Ovary (tissue), 9 donors: ENCODE results near the gene BEAN1. TPM values are rescaled to one million over a fixed set of nuclear protein-coding genes. Genes with fewer than 3 reads are reported as not detected.

Experiments
- DNase-seq, 5 donors: peaks; one replicate each; pipeline ENCODE4 v3.0.0-alpha.2; 2019 to 2020
- H3K27ac ChIP-seq, 2 donors: fragments of 200-600 bp; one replicate each; pipeline versions ENCODE4 v1.5.1 to v1.8.0; 2019 to 2022
- H3K27me3 ChIP-seq: fragments of 200-600 bp; one replicate; pipeline ENCODE4 v1.8.0; 2022
- H3K36me3 ChIP-seq: fragments of 200-600 bp; sonication (generic); one replicate; pipeline ENCODE4 v1.5.1; 2019
- H3K4me1 ChIP-seq: one replicate; pipeline ENCODE4 v1.8.1; 2013; ENCODE audit warnings: mild to moderate bottlenecking, moderate library complexity; ENCODE audit not compliant: insufficient read depth
- H3K4me3 ChIP-seq: fragments of 200-600 bp; sonication (generic); one replicate; pipeline ENCODE4 v1.5.1; 2017
- H3K9me3 ChIP-seq, 2 donors: fragments of 200-600 bp in 1 of 2; sonication (generic) in 1 of 2; one replicate each; pipeline versions ENCODE4 v1.5.1 to v1.8.1; 2013 to 2019; ENCODE audit warnings: mild to moderate bottlenecking in 1 of 2, moderate library complexity in 1 of 2
- EP300 ChIP-seq: sonication (generic); formaldehyde crosslinking; IDR thresholded peaks from one replicate; pipeline ENCODE4 v1.6.1; 2017; ENCODE audit warnings: antibody characterized with exemption
- POLR2A ChIP-seq: fragments of 450-650 bp; IDR thresholded peaks from one replicate; pipeline ENCODE4 v1.6.1; 2017; ENCODE audit warnings: antibody characterized with exemption, mild to moderate bottlenecking, moderate library complexity
- WGBS, 3 donors: extraction: QIAGEN DNeasy Blood & Tissue Kit in 1 of 3; methylation state at CpG; one replicate each; pipeline versions ENCODE4 v1.1.5 to v1.1.7; 2013 to 2017; 5-methylcytosine and 5-hydroxymethylcytosine counted together
- intact Hi-C, 4 donors: fragments of 100-400 bp; cut with DNase I; formaldehyde crosslinking; loops; one replicate each; pipeline versions ENCODE4 v1.11.0 to v1.15.1; 2022 to 2023
- polyA plus RNA-seq, 2 donors: library from polyadenylated mRNA; stranded (reverse); fragments of 200-250 nt in 1 of 2; fragments of 350-450 nt in 1 of 2; fragmentation: Illumina TruSeq in 1 of 2; extraction: RNeasy Lipid Tissue Mini Kit (QIAGEN cat#74804) in 1 of 2; gene quantifications; one replicate each; pipeline ENCODE4 v1.2.3, GENCODE V29; 2013 to 2014
- total RNA-seq, 7 donors: library from RNA; depleted of rRNA in 2 of 7; stranded (reverse); fragments of >200 nt in 2 of 7; fragmentation: NEBNext Ultra II Directional in 3 of 7; extraction: Animal tissue kit (Norgen Biotek cat#: 25700) in 3 of 7; gene quantifications; one replicate each; pipeline versions ENCODE4 v1.1.0 to v1.2.4, GENCODE V29; 2016 to 2023
- TF ChIP-seq, protein P1 (sequence below), 3 donors: fragments of 450-650 bp in 2 of 3; fragments of 200-600 bp in 1 of 3; IDR thresholded peaks; one replicate each; pipeline versions ENCODE4 v1.5.1 to v1.8.0; 2016 to 2022; ENCODE audit warnings: antibody characterized with exemption in 3 of 3, mild to moderate bottlenecking in 1 of 3
- donor health status: DM: no; HTN: no; CAD: no; lungs with moderate emphysema.
- donor health status: DM: no; HTN: no; CAD: no.
- donor health status: Bipolar disorder and iron deficiency.
- donor health status: DM: yes; HTN: yes; CAD: no.
- donor health status: DM: no; HTN: no; CAD: no.
- donor health status: DM: yes; HTN: yes; CAD: no.

BEAN1 gene
- total and polyA plus RNA-seq, 9 donors, result 0.15 to 2.2 (median 0.61) TPM; not detected in 1

- Histone ChIP-seq H3K27ac (no peak overlapping the region), H3K27me3 (no peaks in the 10 kb centered on the region), H3K4me3 (no peak overlapping the region), H3K4me1 (no peaks in the 10 kb centered on the region), H3K36me3 (no peaks in the 10 kb centered on the region), H3K9me3 (no peaks in the 10 kb centered on the region)
- no peak for DNase-seq
- intact Hi-C loops, result no loop called here
- TF ChIP-seq, protein P1, sequence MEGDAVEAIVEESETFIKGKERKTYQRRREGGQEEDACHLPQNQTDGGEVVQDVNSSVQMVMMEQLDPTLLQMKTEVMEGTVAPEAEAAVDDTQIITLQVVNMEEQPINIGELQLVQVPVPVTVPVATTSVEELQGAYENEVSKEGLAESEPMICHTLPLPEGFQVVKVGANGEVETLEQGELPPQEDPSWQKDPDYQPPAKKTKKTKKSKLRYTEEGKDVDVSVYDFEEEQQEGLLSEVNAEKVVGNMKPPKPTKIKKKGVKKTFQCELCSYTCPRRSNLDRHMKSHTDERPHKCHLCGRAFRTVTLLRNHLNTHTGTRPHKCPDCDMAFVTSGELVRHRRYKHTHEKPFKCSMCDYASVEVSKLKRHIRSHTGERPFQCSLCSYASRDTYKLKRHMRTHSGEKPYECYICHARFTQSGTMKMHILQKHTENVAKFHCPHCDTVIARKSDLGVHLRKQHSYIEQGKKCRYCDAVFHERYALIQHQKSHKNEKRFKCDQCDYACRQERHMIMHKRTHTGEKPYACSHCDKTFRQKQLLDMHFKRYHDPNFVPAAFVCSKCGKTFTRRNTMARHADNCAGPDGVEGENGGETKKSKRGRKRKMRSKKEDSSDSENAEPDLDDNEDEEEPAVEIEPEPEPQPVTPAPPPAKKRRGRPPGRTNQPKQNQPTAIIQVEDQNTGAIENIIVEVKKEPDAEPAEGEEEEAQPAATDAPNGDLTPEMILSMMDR (IDR thresholded peaks at IDR 0.05), result no peak
- TF ChIP-seq EP300, result no peak
- TF ChIP-seq POLR2A, result no peak
- 95 to 96% (median 96%) methylated on average over 1 of the region's 1 CpG for WGBS, 3 donors
Observed at GRCh38 chr16:66435896-66436295, 8.8 kb downstream of the BEAN1 start.

DNA sequence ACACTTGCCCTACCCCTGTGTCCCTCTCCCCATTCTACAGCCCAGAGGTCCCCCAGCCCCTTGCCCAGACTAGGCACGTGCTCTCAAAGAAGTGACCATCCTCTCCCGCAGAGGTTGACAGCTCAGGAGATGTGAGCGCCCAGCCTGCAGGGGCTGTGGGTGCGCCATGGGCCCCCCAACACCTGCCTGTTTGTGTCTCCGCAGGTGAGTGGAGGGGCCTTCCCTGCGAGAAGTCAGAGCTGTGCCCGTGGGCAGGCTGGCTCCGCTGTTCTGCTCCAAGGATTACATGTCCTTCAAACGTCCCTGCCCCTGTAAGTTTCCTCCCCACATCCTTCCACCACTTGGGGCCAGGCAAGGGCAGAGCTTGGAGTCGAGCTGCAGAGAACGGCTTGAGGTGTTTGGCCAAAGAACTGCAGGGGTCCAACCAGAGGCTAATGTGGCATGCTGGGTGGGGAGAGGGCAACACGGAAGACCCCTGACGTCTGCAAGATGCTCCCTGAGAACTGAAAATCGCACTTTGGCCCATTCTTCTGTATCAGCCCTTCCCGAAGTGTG, 10.4 kb downstream of the BEAN1 start:
- H3K36me3 ChIP-seq, result no peaks in the 10 kb centered on the region
- H3K4me3 ChIP-seq, result no peak overlapping the region
- intact Hi-C loops, result no loop called here
- H3K27me3 ChIP-seq, result no peaks in the 10 kb centered on the region
- H3K27ac ChIP-seq, result no peak overlapping the region
- no peak for TF ChIP-seq EP300
- no peaks in the 10 kb centered on the region for H3K9me3 ChIP-seq
- DNase-seq, result no peak
- 74 to 79% (median 77%) methylated on average over 15 of the region's 15 CpGs for WGBS, 3 donors
- no peaks in the 10 kb centered on the region for H3K4me1 ChIP-seq

- intact Hi-C loops, result no loop called here
- H3K27ac ChIP-seq, result no peak overlapping the region
- H3K4me3 ChIP-seq, result no peak overlapping the region
- no peaks in the 10 kb centered on the region for H3K4me1 ChIP-seq
- no peaks in the 10 kb centered on the region for H3K36me3 ChIP-seq
- TF ChIP-seq EP300, result no peak
- no peak for DNase-seq
- no peaks in the 10 kb centered on the region for H3K9me3 ChIP-seq
- no peaks in the 10 kb centered on the region for H3K27me3 ChIP-seq
- 87 to 92% (median 88%) methylated on average over 8 of the region's 8 CpGs for WGBS, 3 donors
Observed at GRCh38 chr16:66438536-66438935, 11.4 kb downstream of the BEAN1 start.

DNA sequence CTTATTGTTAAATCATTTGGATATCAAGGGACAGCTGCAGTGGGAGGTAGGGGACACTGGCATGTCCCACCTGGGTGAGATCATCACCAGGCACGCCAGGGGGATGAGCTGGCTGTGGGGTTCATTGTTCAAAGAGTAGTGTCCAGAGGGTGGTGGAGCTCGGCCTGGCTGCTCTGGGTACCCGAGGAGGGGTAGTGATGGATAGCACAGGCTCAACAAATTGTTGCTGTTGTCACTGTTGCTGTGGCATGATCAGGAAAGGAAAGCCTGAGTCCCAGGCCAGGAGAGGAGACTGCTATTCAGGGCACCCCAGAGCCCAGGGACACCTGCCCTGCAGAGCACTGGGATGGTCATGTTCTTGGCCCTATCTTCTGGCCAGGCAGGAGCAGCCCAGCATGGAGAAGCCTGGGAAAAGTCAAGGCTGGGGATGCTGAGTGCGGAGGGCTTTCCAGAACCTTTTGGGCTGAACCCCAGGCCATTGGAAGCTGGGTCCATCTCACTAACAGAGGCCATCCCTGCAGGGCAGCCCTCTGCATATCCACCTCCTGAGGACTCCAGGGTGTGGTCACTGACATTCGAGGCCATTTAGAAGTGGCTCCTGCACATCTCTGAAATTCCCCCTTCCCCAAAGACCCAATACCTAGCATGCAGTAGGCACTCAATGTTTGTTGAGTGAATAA, 12.1 kb downstream of the BEAN1 start:
- no peak overlapping the region for H3K4me3 ChIP-seq
- H3K27me3 ChIP-seq, result no peaks in the 10 kb centered on the region
- 80 to 87% (median 84%) methylated on average over 5 of the region's 5 CpGs for WGBS, 3 donors
- H3K27ac ChIP-seq, result no peak overlapping the region
- TF ChIP-seq, protein P1 (IDR thresholded peaks at IDR 0.05), result no peak
- TF ChIP-seq POLR2A (no peak), EP300 (no peak)
- H3K9me3 ChIP-seq, result no peaks in the 10 kb centered on the region
- DNase-seq, result no peak
- H3K36me3 ChIP-seq, result no peaks in the 10 kb centered on the region
- H3K4me1 ChIP-seq, result no peaks in the 10 kb centered on the region
- intact Hi-C loops, result no loop called here

DNA sequence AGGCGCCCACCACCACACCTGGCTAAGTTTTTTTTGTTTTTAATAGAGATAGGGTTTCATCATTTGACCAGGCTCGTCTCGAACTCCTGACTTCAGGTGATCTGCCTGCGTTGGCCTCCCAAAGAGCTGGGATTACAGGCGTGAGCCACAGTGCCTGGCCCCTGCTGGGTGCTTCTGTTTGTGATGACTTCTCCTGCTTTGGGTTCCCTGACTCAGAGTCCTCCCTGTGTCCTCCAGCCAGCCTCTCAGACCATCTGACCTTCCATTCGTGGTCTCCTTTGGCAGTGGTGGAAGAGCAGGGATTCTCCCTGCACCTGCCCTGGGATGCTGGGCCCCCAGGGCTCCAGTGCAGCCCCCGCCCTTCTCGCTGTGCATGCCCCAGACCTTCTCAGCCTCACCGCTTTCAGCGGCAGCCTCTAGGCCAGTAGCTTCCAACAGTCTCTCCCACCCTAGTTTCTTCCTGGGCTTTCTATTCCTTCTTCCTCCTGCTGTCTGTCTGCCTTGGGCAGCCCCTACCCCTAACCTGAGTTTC, 13.2 kb downstream of the BEAN1 start:
- DNase-seq, result no peak
- intact Hi-C loops, result no loop called here
- 85 to 87% (median 86%) methylated on average over 10 of the region's 10 CpGs for WGBS, 3 donors

More for the DNA sequence above, 13.2 kb downstream of the BEAN1 start:
- H3K9me3 ChIP-seq, result no peaks in the 10 kb centered on the region
- no peaks in the 10 kb centered on the region for H3K4me1 ChIP-seq
- H3K27me3 ChIP-seq, result no peaks in the 10 kb centered on the region
- TF ChIP-seq, protein P1 (IDR thresholded peaks at IDR 0.05), result no peak
- TF ChIP-seq EP300 (no peak), POLR2A (no peak)
- no peaks in the 10 kb centered on the region for H3K36me3 ChIP-seq
- no peak overlapping the region for H3K4me3 ChIP-seq
- no peak overlapping the region for H3K27ac ChIP-seq
